Karpas-422 (cell line): Measurements from ENCODE around the gene PTGES3. TPM values are rescaled to one million over a fixed set of nuclear protein-coding genes. Genes with fewer than 3 reads are reported as not detected.

Source experiments
- DNase-seq: peaks from one replicate; pipeline ENCODE4 v3.0.0-alpha.2; 2015
- H2AFZ ChIP-seq: fragments of 200-600 bp; sonication (generic); 2 replicates; pipeline ENCODE4 v1.6.1; 2014; ENCODE audit warnings: antibody characterized with exemption, low read length, mixed read lengths
- H3K27ac ChIP-seq: fragments of 200-600 bp; sonication (generic); 2 replicates; pipeline ENCODE4 v1.5.1; 2014; ENCODE audit warnings: mild to moderate bottlenecking, low read length, moderate library complexity
- H3K27me3 ChIP-seq: fragments of 200-600 bp; sonication (generic); 2 replicates; pipeline ENCODE4 v1.6.1; 2014; ENCODE audit warnings: low read length, mixed read lengths
- H3K36me3 ChIP-seq: fragments of 200-600 bp; sonication (generic); 2 replicates; pipeline ENCODE4 v1.6.1; 2014; ENCODE audit warnings: low read length, mixed read lengths; ENCODE audit not compliant: insufficient read depth
- H3K4me1 ChIP-seq: fragments of 200-600 bp; sonication (generic); 2 replicates; pipeline ENCODE4 v1.6.1; 2014; ENCODE audit warnings: mild to moderate bottlenecking, low read length, mixed read lengths
- H3K4me2 ChIP-seq: fragments of 200-600 bp; sonication (generic); 2 replicates; pipeline ENCODE4 v1.6.1; 2014; ENCODE audit warnings: low read length, low read depth, mild to moderate bottlenecking; ENCODE audit not compliant: poor library complexity, severe bottlenecking
- H3K4me3 ChIP-seq: fragments of 200-600 bp; sonication (generic); 2 replicates; pipeline ENCODE4 v1.5.1; 2014; ENCODE audit warnings: mild to moderate bottlenecking, antibody characterized with exemption, low read length, mixed read lengths
- H3K79me2 ChIP-seq: fragments of 200-600 bp; sonication (generic); 2 replicates; pipeline ENCODE4 v1.6.1; 2014; ENCODE audit warnings: mild to moderate bottlenecking, low read length, mixed read lengths
- H3K9ac ChIP-seq: fragments of 200-600 bp; sonication (generic); 2 replicates; pipeline ENCODE4 v1.6.0; 2014; ENCODE audit warnings: low read length
- H3K9me2 ChIP-seq: fragments of 200-600 bp; sonication (generic), shearing (Covaris generic); replicated peaks from 2 replicates; pipeline ENCODE4 v1.6.0; 2014; ENCODE audit warnings: mild to moderate bottlenecking, low read length, moderate library complexity; ENCODE audit not compliant: insufficient read depth
- H3K9me3 ChIP-seq: fragments of 300-700, 200-600 bp; sonication (generic); 2 replicates; pipeline ENCODE4 v1.6.1; 2014; ENCODE audit warnings: low read length, mixed read lengths
- H4K20me1 ChIP-seq: fragments of 200-600 bp; sonication (generic); 2 replicates; pipeline ENCODE4 v1.6.1; 2014; ENCODE audit warnings: mild to moderate bottlenecking, antibody characterized with exemption, low read length, low read depth; ENCODE audit not compliant: insufficient read depth
- small RNA-seq: library from RNA; depleted of rRNA; stranded (forward); fragments of <200 nt; gene quantifications from one replicate; pipeline ENCODE3, GENCODE V24; 2014
- total RNA-seq: library from RNA; depleted of rRNA; stranded (reverse); fragments of >200 nt; shearing (Covaris generic); gene quantifications from 2 replicates; pipeline ENCODE4 v1.2.3, GENCODE V29; 2014; ENCODE audit warnings: low replicate concordance; rRNA removed

PTGES3 gene
- total RNA-seq, 1 experiment from 2014 or later, result 126 TPM

GRCh38 chr12:56626701-56627100 is 61.4 kb downstream of the PTGES3 start:
- no peak overlapping the region for H3K27ac ChIP-seq
- H3K36me3 ChIP-seq, result peaks cover 7% of the 10 kb centered on the region; the same call in 1 of the 2 replicates
- H3K4me2 ChIP-seq, result no peak overlapping the region
- peaks cover 84% of the 10 kb centered on the region for H3K79me2 ChIP-seq
- peaks cover 16% of the 10 kb centered on the region for H4K20me1 ChIP-seq
- H3K27me3 ChIP-seq, result no peaks in the 10 kb centered on the region
- no peaks in the 10 kb centered on the region for H3K9me2 ChIP-seq
- DNase-seq, result no peak
- H3K9ac ChIP-seq, result no peak overlapping the region
- no peaks in the 10 kb centered on the region for H3K9me3 ChIP-seq
- H3K4me3 ChIP-seq, result no peak overlapping the region
- H2AFZ ChIP-seq, result no peak overlapping the region
- peaks cover 38% of the 10 kb centered on the region for H3K4me1 ChIP-seq

GRCh38 chr12:56622535-56622934 is 65.5 kb downstream of the PTGES3 start:
- no peaks in the 10 kb centered on the region for H3K9me2 ChIP-seq
- peaks cover 17% of the 10 kb centered on the region for H3K36me3 ChIP-seq
- H3K9ac ChIP-seq, result no peak overlapping the region
- no peaks in the 10 kb centered on the region for H3K9me3 ChIP-seq
- H3K4me1 ChIP-seq, result peaks cover 15% of the 10 kb centered on the region
- H3K79me2 ChIP-seq, result peaks cover 99% of the 10 kb centered on the region
- H3K27ac ChIP-seq, result no peak overlapping the region
- H3K4me2 ChIP-seq, result no peak overlapping the region
- no peak for DNase-seq
- H2AFZ ChIP-seq, result no peak overlapping the region
- H3K4me3 ChIP-seq, result no peak overlapping the region
- no peaks in the 10 kb centered on the region for H3K27me3 ChIP-seq
- peaks cover 8% of the 10 kb centered on the region for H4K20me1 ChIP-seq

DNA sequence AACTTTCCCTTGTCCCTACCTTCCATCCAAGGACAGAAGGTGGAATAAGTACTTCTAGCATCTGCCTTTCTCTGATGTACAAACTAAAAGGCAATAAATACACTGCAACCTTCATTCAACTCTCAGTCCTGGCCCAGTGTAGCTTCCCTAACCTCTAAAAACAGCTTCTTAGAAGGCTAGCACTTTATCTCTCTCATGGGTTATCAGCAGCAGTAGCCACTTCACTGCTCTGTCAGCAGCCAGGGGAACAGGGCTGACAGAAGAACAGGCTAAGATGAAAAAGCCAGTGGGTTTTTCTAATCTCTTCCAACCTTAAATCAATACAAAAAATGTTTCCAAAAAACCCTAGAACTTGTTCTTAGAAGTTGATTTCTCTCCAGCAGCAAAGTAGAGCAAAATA is 71.2 kb downstream of the PTGES3 start:
- no peak overlapping the region for H3K4me3 ChIP-seq
- no peaks in the 10 kb centered on the region for H3K9me3 ChIP-seq
- no peak overlapping the region for H3K9ac ChIP-seq
- no peak overlapping the region for H3K4me2 ChIP-seq
- no peaks in the 10 kb centered on the region for H3K27me3 ChIP-seq
- no peak overlapping the region for H3K27ac ChIP-seq
- H3K79me2 ChIP-seq, result peaks cover 55% of the 10 kb centered on the region
- peaks cover 5% of the 10 kb centered on the region; the same call in 1 of the 2 replicates for H4K20me1 ChIP-seq
- peaks cover 44% of the 10 kb centered on the region for H3K36me3 ChIP-seq
- H3K4me1 ChIP-seq, result no peaks in the 10 kb centered on the region; the same call in 1 of the 2 replicates
- no peak for DNase-seq
- H3K9me2 ChIP-seq, result no peaks in the 10 kb centered on the region
- H2AFZ ChIP-seq, result no peak overlapping the region

DNA sequence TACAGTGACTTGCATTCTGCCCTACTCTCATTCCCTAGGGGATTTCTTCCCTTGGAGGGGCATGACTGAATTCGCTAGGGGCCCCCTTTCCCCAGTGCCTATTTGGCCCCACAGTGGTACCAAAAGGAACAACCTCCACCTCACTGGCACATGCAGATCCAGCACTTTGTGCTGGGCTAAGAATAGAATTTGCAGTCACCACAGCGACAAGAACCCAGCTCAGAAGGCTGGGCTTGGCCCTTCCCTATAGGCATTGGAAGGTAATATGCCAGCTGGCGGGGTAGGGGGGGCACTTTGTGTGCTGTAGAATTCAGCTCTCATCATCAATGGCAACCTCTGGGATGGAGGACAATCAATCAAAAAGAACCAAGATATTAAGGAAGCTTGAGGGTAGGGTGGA is 71.8 kb downstream of the PTGES3 start:
- Histone ChIP-seq H4K20me1 (peaks cover 5% of the 10 kb centered on the region; the same call in 1 of the 2 replicates), H3K4me3 (no peak overlapping the region), H2AFZ (no peak overlapping the region), H3K9ac (no peak overlapping the region), H3K27me3 (no peaks in the 10 kb centered on the region), H3K4me2 (no peak overlapping the region), H3K4me1 (no peaks in the 10 kb centered on the region; the same call in 1 of the 2 replicates), H3K79me2 (peaks cover 48% of the 10 kb centered on the region), H3K9me3 (no peaks in the 10 kb centered on the region), H3K9me2 (no peaks in the 10 kb centered on the region), H3K27ac (no peak overlapping the region), H3K36me3 (peaks cover 50% of the 10 kb centered on the region)
- DNase-seq, result no peak

GRCh38 chr12:56614627-56615026 is 73.5 kb downstream of the PTGES3 start:
- Histone ChIP-seq H4K20me1 (peaks cover 5% of the 10 kb centered on the region; the same call in 1 of the 2 replicates), H3K79me2 (peaks cover 32% of the 10 kb centered on the region)

More at GRCh38 chr12:56614627-56615026, 73.5 kb downstream of the PTGES3 start:
- H3K9me2 ChIP-seq, result no peaks in the 10 kb centered on the region
- H3K27me3 ChIP-seq, result no peaks in the 10 kb centered on the region
- H3K4me1 ChIP-seq, result no peaks in the 10 kb centered on the region; the same call in 1 of the 2 replicates
- no peak for DNase-seq
- H3K4me3 ChIP-seq, result no peak overlapping the region
- peaks cover 50% of the 10 kb centered on the region for H3K36me3 ChIP-seq
- no peak overlapping the region for H3K9ac ChIP-seq
- H3K27ac ChIP-seq, result no peak overlapping the region
- no peaks in the 10 kb centered on the region for H3K9me3 ChIP-seq
- H2AFZ ChIP-seq, result no peak overlapping the region
- H3K4me2 ChIP-seq, result no peak overlapping the region

Small RNA genes within 50 kb of the gene (small RNA-seq; reads per million reads assigned to genes)
- gene RN7SL809P (not detected), gene SNORD59A (1,706 reads per million, percentile 100 among the genes with 10 or more reads in this experiment)

Other genes with a start within 250 kb of the PTGES3 start
- gene TIMELESS, start 238.9 kb downstream of the PTGES3 start, total RNA-seq, result 12.5 and 14.9 TPM in 2 replicates
- not detected in 2 replicates for gene MIP, start 233.6 kb downstream of the PTGES3 start, total RNA-seq
- 3.4 and 4.6 TPM in 2 replicates for gene SPRYD4, start 219.7 kb downstream of the PTGES3 start, total RNA-seq
- gene GLS2, start 200.1 kb downstream of the PTGES3 start, total RNA-seq, result not detected in 2 replicates
- gene RBMS2, start 166.5 kb downstream of the PTGES3 start, total RNA-seq, result 0.54 and 3.7 TPM in 2 replicates
- gene BAZ2A, start 58.0 kb downstream of the PTGES3 start, total RNA-seq, result 43.1 and 48.7 TPM in 2 replicates
- gene ATP5F1B, start 42.3 kb downstream of the PTGES3 start, total RNA-seq, result 520 and 674 TPM in 2 replicates
- gene NACA, start 37.0 kb upstream of the PTGES3 start, total RNA-seq, result 1,908 and 2,309 TPM in 2 replicates
- 10.3 and 26.3 TPM in 2 replicates for gene PRIM1, start 64.0 kb upstream of the PTGES3 start, total RNA-seq
- gene HSD17B6, start 75.0 kb upstream of the PTGES3 start, total RNA-seq, result 6.4 and 28.5 TPM in 2 replicates
- not detected in 2 replicates for gene SDR9C7, start 246.1 kb upstream of the PTGES3 start, total RNA-seq